ENCODE results near the gene VAX1.

- TF ChIP-seq ZNF12 (CRISPR knock-in tag; IDR thresholded peaks at IDR 0.05) = no peak
- no peak for TF ChIP-seq CTCF (IDR thresholded peaks at IDR 0.05 in 2 of 3, conservative IDR thresholded peaks at IDR 0.05 in 1 of 3; ENCODE audit: insufficient read depth in 2 of 3, low read depth in 1 of 3, low read length in 3 of 3)
- no peak for TF ChIP-seq SPI1 (IDR thresholded peaks at IDR 0.05; ENCODE audit: borderline replicate concordance, low read depth, low read length)
- TF ChIP-seq ZC3H4 (CRISPR knock-in tag; IDR thresholded peaks at IDR 0.05; ENCODE audit: borderline replicate concordance) = no peak
- TF ChIP-seq JUND (IDR thresholded peaks at IDR 0.05; ENCODE audit: borderline replicate concordance, low read depth, low read length) = no peak
- TF ChIP-seq JUND (tag; IDR thresholded peaks at IDR 0.05; ENCODE audit: borderline replicate concordance, low read depth, low read length) = no peak
- TF ChIP-seq ZNF740 (CRISPR knock-in tag; IDR thresholded peaks at IDR 0.05) = no peak
- no peak for TF ChIP-seq ZNF740 (tag; IDR thresholded peaks at IDR 0.05)
- TF ChIP-seq ZBTB43 (CRISPR knock-in tag; IDR thresholded peaks at IDR 0.05) = no peak
- TF ChIP-seq SMAD3 (CRISPR knock-in tag; conservative IDR thresholded peaks at IDR 0.05) = no peak
- TF ChIP-seq ZNF644 (tag; IDR thresholded peaks at IDR 0.05; ENCODE audit: low read depth) = no peak
- no peak for TF ChIP-seq ZNF778 (CRISPR knock-in tag; IDR thresholded peaks at IDR 0.05)
- no peak for TF ChIP-seq TBP (optimal IDR thresholded peaks at IDR 0.05; ENCODE audit: low read depth, low read length)
- no peak for TF ChIP-seq ZNF121 (CRISPR knock-in tag; conservative IDR thresholded peaks at IDR 0.05)
- no peak for TF ChIP-seq AFF4 (CRISPR knock-in tag; IDR thresholded peaks at IDR 0.05)
- TF ChIP-seq GMEB1 (CRISPR knock-in tag; IDR thresholded peaks at IDR 0.05) = no peak
These were observed 50.5 kb downstream of the VAX1 start for GRCh38 chr10:117087521-117087920.

Measured in K562 (cell line).